Vagina (tissue), 2 donors: ENCODE data around the gene PPP6C. TPM values are rescaled to one million over a fixed set of nuclear protein-coding genes. Genes with fewer than 3 reads are reported as not detected.

Experiments
- DNase-seq, 2 donors: peaks; one replicate each; pipeline ENCODE4 v3.0.0-alpha.2; 2017; ENCODE audit errors: extremely low spot score in 2 of 2
- H3K27ac ChIP-seq: fragments of 200-600 bp; sonication (generic); one replicate; pipeline ENCODE4 v1.5.1; 2019
- H3K27me3 ChIP-seq: fragments of 200-600 bp; sonication (generic); one replicate; pipeline ENCODE4 v1.5.1; 2019
- H3K36me3 ChIP-seq, 2 donors: fragments of 200-600 bp; sonication (generic); one replicate each; pipeline ENCODE4 v1.5.1; 2017 to 2019
- H3K4me1 ChIP-seq: fragments of 200-600 bp; sonication (generic); one replicate; pipeline ENCODE4 v1.5.1; 2019
- H3K4me3 ChIP-seq, 2 donors: fragments of 200-600 bp; sonication (generic); 1 replicate in 1 of 2; 2 replicates in 1 of 2; pipeline ENCODE4 v1.5.1; 2016 to 2019
- H3K9me3 ChIP-seq: fragments of 200-600 bp; sonication (generic); one replicate; pipeline ENCODE4 v1.5.1; 2019
- CTCF ChIP-seq, 3 experiments: fragments of 450-650 bp in 2 of 3; fragments of 200-600 bp in 1 of 3; sonication (generic) in 1 of 3; IDR thresholded peaks; one replicate each; pipeline ENCODE4 v1.5.1; 2017 to 2019; ENCODE audit warnings: antibody characterized with exemption in 3 of 3, mild to moderate bottlenecking in 2 of 3, moderate library complexity in 2 of 3
- POLR2A ChIP-seq, 2 donors: fragments of 450-650 bp; IDR thresholded peaks; one replicate each; pipeline ENCODE4 v1.6.1; 2017; ENCODE audit warnings: antibody characterized with exemption in 2 of 2, mild to moderate bottlenecking in 2 of 2, moderate library complexity in 2 of 2
- POLR2AphosphoS5 ChIP-seq, 2 donors: sonication (generic); formaldehyde crosslinking; IDR thresholded peaks; one replicate each; pipeline ENCODE4 v1.9.0; 2017; ENCODE audit warnings: antibody characterized with exemption in 2 of 2, mild to moderate bottlenecking in 2 of 2, low read depth in 1 of 2; ENCODE audit not compliant: insufficient read depth in 1 of 2
- intact Hi-C: fragments of 100-400 bp; cut with DNase I; formaldehyde crosslinking; loops from one replicate; pipeline ENCODE4 v1.15.1; 2023
- total RNA-seq: library from RNA; depleted of rRNA; stranded (reverse); fragments of >200 nt; gene quantifications from one replicate; pipeline ENCODE4 v1.2.3, GENCODE V29; 2016

PPP6C gene
- total RNA-seq, 1 donor from 2014 or later, result 26.8 TPM

- H3K27me3 ChIP-seq, result no peaks in the 10 kb centered on the region
- no peak overlapping the region for H3K27ac ChIP-seq
- no peak for DNase-seq
- intact Hi-C loops, result no loop called here
- no peak overlapping the region for H3K4me3 ChIP-seq
- no peaks in the 10 kb centered on the region for H3K36me3 ChIP-seq
- H3K4me1 ChIP-seq, result no peaks in the 10 kb centered on the region
- TF ChIP-seq POLR2AphosphoS5 (IDR thresholded peaks at IDR 0.05; ENCODE audit: insufficient read depth in 1 of 2, low read depth in 1 of 2) (no peak), POLR2A (IDR thresholded peaks at IDR 0.05) (no peak), CTCF (IDR thresholded peaks at IDR 0.05) (no peak)
- H3K9me3 ChIP-seq, result no peaks in the 10 kb centered on the region
Observed at GRCh38 chr9:125100822-125101221, 88.8 kb downstream of the PPP6C start.

GRCh38 chr9:125099816-125100215 is 89.8 kb downstream of the PPP6C start:
- H3K4me3 ChIP-seq, result no peak overlapping the region
- no peaks in the 10 kb centered on the region for H3K4me1 ChIP-seq
- H3K9me3 ChIP-seq, result no peaks in the 10 kb centered on the region

More at GRCh38 chr9:125099816-125100215, 89.8 kb downstream of the PPP6C start:
- Histone ChIP-seq H3K27me3 (no peaks in the 10 kb centered on the region), H3K27ac (no peak overlapping the region), H3K36me3 (no peaks in the 10 kb centered on the region)
- DNase-seq, result no peak
- no peak for TF ChIP-seq CTCF (IDR thresholded peaks at IDR 0.05)
- TF ChIP-seq POLR2AphosphoS5 (IDR thresholded peaks at IDR 0.05; ENCODE audit: insufficient read depth in 1 of 2, low read depth in 1 of 2), result no peak
- no peak for TF ChIP-seq POLR2A (IDR thresholded peaks at IDR 0.05)
- intact Hi-C loops, result no loop called here

Other genes with a start within 250 kb of the PPP6C start
- gene GOLGA1, start 248.7 kb downstream of the PPP6C start, total RNA-seq, result 14.7 TPM
- 15.7 TPM for gene SCAI, start 46.3 kb downstream of the PPP6C start, total RNA-seq
- 14.7 TPM for gene RABEPK, start 10.7 kb upstream of the PPP6C start, total RNA-seq
- 88.4 TPM for gene HSPA5, start 51.5 kb upstream of the PPP6C start, total RNA-seq
- 54.8 TPM for gene GAPVD1, start 72.0 kb upstream of the PPP6C start, total RNA-seq